Activated CD4-positive, alpha-beta memory T cell treated with anti-CD3 and anti-CD28 coated beads for 36 hours (primary cell): ENCODE results near the gene ARHGEF19. TPM values are rescaled to one million over a fixed set of nuclear protein-coding genes. Genes with fewer than 3 reads are reported as not detected.
"Not testable (repeated sequence)": the region's sequence is repeated elsewhere in the genome, so short reads cannot be mapped to it uniquely, and the experiment has no call there.

ENCODE experiments used
- CTCF ChIA-PET: fragments of 350-600 bp; sonication (Branson Sonifier 250); formaldehyde crosslinking; loops from one replicate; lab custom pipeline; 2021; ENCODE audit warnings: antibody characterized with exemption, inconsistent platforms; lab: Charles Lee
- POLR2A ChIA-PET: fragments of 350-600 bp; sonication (Branson Sonifier 250); formaldehyde crosslinking; loops from one replicate; lab custom pipeline; 2021; ENCODE audit warnings: antibody characterized with exemption; lab: Charles Lee
- DNase-seq: peaks from one replicate; pipeline ENCODE4 v3.0.0-alpha.2; 2020
- H3K27ac Mint-ChIP-seq: one replicate; pipeline ENCODE4 v1.8.0; 2021; ENCODE audit warnings: mixed read lengths
- H3K27me3 Mint-ChIP-seq: one replicate; pipeline ENCODE4 v1.8.0; 2021; ENCODE audit warnings: mixed read lengths
- H3K36me3 Mint-ChIP-seq: one replicate; pipeline ENCODE4 v1.8.0; 2021; ENCODE audit warnings: mixed read lengths
- H3K4me1 Mint-ChIP-seq: one replicate; pipeline ENCODE4 v1.8.0; 2021; ENCODE audit warnings: low read depth, mixed read lengths
- H3K4me3 Mint-ChIP-seq: one replicate; pipeline ENCODE4 v1.8.0; 2021; ENCODE audit warnings: mild to moderate bottlenecking, mixed read lengths
- H3K9me3 Mint-ChIP-seq: one replicate; pipeline ENCODE4 v1.8.0; 2021; ENCODE audit warnings: mixed read lengths
- intact Hi-C: fragments of 100-400 bp; cut with micrococcal nuclease; formaldehyde crosslinking; loops from one replicate; pipeline ENCODE4 v1.15.1; 2023
- total RNA-seq, 2 experiments: library from RNA; stranded (reverse); gene quantifications; one replicate each; pipeline ENCODE4 v1.2.3, GENCODE V29; 2021

The ARHGEF19 gene
- total RNA-seq, 2 experiments from 2014 or later = 7.0 to 7.1 TPM

DNA sequence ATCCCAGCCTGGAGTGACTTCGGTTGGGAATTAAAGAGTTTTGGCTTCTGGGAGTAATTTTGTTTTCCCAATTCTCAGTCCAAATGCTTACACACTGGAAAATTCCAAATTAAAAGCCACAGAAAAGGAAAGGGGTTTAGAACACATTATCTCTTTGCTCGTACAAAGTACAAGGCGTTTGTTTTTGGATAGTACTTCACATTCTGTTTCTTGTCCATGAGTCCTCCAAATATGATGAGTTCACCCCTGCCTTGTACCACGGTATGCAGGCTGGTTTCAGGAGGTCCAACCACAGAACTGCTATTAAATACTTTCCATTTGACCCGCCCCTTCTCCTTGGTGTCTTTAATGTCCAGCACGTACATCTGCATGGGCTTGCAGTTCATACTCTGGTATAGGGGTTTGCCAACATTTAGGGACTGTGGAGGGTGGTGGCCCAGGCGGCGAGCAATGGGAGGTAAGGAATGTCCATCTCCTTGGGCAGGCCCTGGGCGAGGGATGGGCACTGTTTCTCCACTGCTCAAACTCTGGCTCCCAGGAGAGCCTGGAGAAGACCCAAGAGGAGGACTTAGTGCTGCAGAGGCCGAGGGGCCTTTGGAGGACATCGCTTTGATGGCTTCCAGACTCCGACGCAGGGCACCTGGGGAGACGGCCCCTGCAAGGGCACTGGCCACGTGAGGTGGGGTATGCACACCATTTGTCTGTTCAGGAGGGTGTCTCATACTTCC lies 38.2 kb upstream of the ARHGEF19 start:
- H3K9me3 Mint-ChIP-seq = no peaks in the 10 kb centered on the region
- intact Hi-C loops = no loop called here
- no peaks in the 10 kb centered on the region for H3K27me3 Mint-ChIP-seq
- no peak for DNase-seq
- no peak overlapping the region for H3K4me3 Mint-ChIP-seq
- peaks cover 11% of the 10 kb centered on the region for H3K4me1 Mint-ChIP-seq
- ChIA-PET CTCF (no interaction called here), POLR2A (no interaction called here)
- H3K27ac Mint-ChIP-seq = no peak overlapping the region
- H3K36me3 Mint-ChIP-seq = peaks cover 6% of the 10 kb centered on the region

DNA sequence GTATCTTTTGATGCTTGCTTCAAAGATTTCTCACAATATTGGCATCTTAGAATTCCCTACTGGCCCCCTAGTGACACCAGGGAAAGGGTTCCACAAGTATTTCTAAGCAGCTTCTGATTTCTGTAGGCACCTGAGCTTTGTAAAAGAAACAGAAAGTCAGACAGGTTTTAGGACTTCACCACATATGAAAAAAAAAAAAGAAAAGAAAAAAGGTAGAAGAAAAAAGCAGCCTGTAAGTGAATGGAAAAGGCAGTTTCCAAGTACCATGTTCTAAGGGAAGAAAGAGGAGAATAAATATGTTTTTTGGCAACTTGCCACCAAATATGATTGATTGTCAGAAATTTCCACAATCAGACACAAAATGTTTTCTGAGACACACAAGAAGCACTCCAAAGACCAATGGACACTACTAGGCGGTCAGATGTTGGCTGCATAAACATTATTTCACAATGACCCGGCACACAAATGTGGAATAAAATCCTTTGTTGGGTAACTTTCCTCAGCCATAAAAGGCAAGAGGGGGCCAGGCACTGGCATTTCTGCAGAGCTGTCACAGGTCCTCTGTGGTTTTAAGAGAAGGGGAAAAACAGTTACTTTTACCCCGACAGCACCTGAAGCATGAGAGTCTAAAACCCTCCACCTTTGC lies 37.3 kb upstream of the ARHGEF19 start:
- CTCF ChIA-PET = interaction anchor here (1.0 to 1.2 kb wide), 2 partner anchors 11 to 167 kb away, joined by 4 to 5 read pairs; no protein-coding TSS in a partner anchor
- intact Hi-C loops = no loop called here

GRCh38 chr1:16248603-16249516 lies 36.4 kb upstream of the ARHGEF19 start:
- peak overlapping the region; percentile 70 for H3K27ac Mint-ChIP-seq
- no peak overlapping the region for H3K4me3 Mint-ChIP-seq
- peaks cover 6% of the 10 kb centered on the region for H3K36me3 Mint-ChIP-seq
- DNase-seq = no peak
- H3K9me3 Mint-ChIP-seq = no peaks in the 10 kb centered on the region
- no peaks in the 10 kb centered on the region for H3K27me3 Mint-ChIP-seq
- intact Hi-C loops = no loop called here
- ChIA-PET POLR2A (no interaction called here), CTCF (interaction anchor here (0.6 to 1.8 kb wide), 7 partner anchors 12 to 1087 kb away, joined by 3 to 12 read pairs (median 4); partner anchors contain the start of gene FAM131C)
- peaks cover 15% of the 10 kb centered on the region for H3K4me1 Mint-ChIP-seq

More for the DNA sequence above, 37.3 kb upstream of the ARHGEF19 start:
- H3K27me3 Mint-ChIP-seq = no peaks in the 10 kb centered on the region
- H3K9me3 Mint-ChIP-seq = no peaks in the 10 kb centered on the region
- peaks cover 6% of the 10 kb centered on the region for H3K36me3 Mint-ChIP-seq
- POLR2A ChIA-PET = interaction anchor here (0.6 kb wide), 1 partner anchor 44 kb away, joined by 3 read pairs; no protein-coding TSS in a partner anchor
- no peak overlapping the region for H3K4me3 Mint-ChIP-seq
- H3K4me1 Mint-ChIP-seq = peaks cover 11% of the 10 kb centered on the region
- H3K27ac Mint-ChIP-seq = peak overlapping the region; percentile 36
- DNase-seq = no peak

- Mint-ChIP-seq H3K36me3 (peaks cover 6% of the 10 kb centered on the region), H3K4me1 (peaks cover 15% of the 10 kb centered on the region), H3K27ac (no peak overlapping the region), H3K27me3 (no peaks in the 10 kb centered on the region), H3K9me3 (no peaks in the 10 kb centered on the region), H3K4me3 (no peak overlapping the region)
- intact Hi-C loops = no loop called here
- POLR2A ChIA-PET = no interaction called here
- CTCF ChIA-PET = interaction anchor here (0.6 to 1.8 kb wide), 7 partner anchors 16 to 1086 kb away, joined by 3 to 12 read pairs (median 3); partner anchors contain the start of gene FAM131C
- no peak for DNase-seq
Observed at GRCh38 chr1:16248007-16248436, 35.6 kb upstream of the ARHGEF19 start.

GRCh38 chr1:16247441-16247840 lies 35.0 kb upstream of the ARHGEF19 start:
- H3K4me3 Mint-ChIP-seq = no peak overlapping the region
- CTCF ChIA-PET = interaction anchor here (0.6 to 1.8 kb wide), 5 partner anchors 60 to 174 kb away, joined by 3 to 12 read pairs (median 6); partner anchors contain the start of gene FAM131C
- POLR2A ChIA-PET = no interaction called here
- DNase-seq = no peak
- peak overlapping the region; percentile 19 for H3K27ac Mint-ChIP-seq
- no peaks in the 10 kb centered on the region for H3K9me3 Mint-ChIP-seq
- peaks cover 6% of the 10 kb centered on the region for H3K36me3 Mint-ChIP-seq
- peaks cover 15% of the 10 kb centered on the region for H3K4me1 Mint-ChIP-seq
- no peaks in the 10 kb centered on the region for H3K27me3 Mint-ChIP-seq
- intact Hi-C loops = no loop called here

DNA sequence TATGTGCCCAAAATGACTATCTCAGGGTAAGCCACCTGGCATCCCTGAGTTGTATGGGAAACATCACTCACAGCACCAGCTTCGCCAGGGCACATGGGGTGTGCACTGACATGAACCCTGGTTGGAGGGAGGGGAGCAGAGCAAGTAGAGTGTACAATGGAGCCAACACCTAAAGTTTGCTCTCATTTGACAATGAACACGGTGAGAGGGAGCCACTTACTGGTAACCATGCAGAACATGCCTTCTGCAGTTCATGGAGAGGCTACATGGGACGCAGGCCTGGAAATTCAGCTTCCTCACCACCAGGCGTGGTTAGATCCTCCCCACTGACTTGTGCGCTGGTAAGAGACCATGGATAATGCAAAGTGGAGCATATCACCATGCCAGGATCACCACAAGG lies 34.5 kb upstream of the ARHGEF19 start:
- Mint-ChIP-seq H3K4me3 (no peak overlapping the region), H3K27me3 (no peaks in the 10 kb centered on the region), H3K36me3 (peaks cover 6% of the 10 kb centered on the region), H3K4me1 (peaks cover 15% of the 10 kb centered on the region), H3K9me3 (no peaks in the 10 kb centered on the region), H3K27ac (peak overlapping the region; percentile 19)
- POLR2A ChIA-PET = no interaction called here
- intact Hi-C loops = no loop called here
- CTCF ChIA-PET = interaction anchor here (0.6 to 1.8 kb wide), 5 partner anchors 60 to 174 kb away, joined by 3 to 12 read pairs (median 6); partner anchors contain the start of gene FAM131C
- DNase-seq = no peak

DNA sequence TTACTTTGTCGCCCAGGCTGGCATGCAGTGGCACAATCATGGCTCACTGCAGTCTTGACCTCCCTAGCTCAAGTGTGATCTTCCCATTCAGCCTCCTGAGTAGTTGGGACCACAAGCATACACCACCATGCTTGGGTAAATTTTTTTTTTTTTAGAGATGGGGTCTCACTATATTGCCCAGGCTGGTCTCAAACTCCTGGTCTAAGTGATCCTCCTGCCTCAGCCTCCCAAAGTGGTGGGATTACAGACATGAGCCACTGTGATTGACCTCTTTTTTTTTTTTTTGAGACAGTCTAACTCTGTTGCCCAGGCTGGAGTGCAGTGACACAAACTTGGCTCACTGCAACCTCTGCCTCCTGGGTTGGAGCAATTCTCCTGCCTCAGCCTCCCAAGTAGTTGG lies 33.8 kb upstream of the ARHGEF19 start:
- CTCF ChIA-PET = interaction anchor here (0.6 to 5.4 kb wide), 11 partner anchors 9 to 236 kb away, joined by 3 to 66 read pairs (median 5); partner anchors contain the start of gene CPLANE2
- H3K36me3 Mint-ChIP-seq, H3K27ac Mint-ChIP-seq, H3K27me3 Mint-ChIP-seq, POLR2A ChIA-PET, intact Hi-C loops, H3K4me3 Mint-ChIP-seq, DNase-seq, H3K9me3 Mint-ChIP-seq: not testable (repeated sequence)
- peaks cover 15% of the 10 kb centered on the region for H3K4me1 Mint-ChIP-seq

GRCh38 chr1:16245476-16246196 lies 33.2 kb upstream of the ARHGEF19 start:
- Mint-ChIP-seq H3K27me3 (no peaks in the 10 kb centered on the region), H3K27ac (no peak overlapping the region), H3K4me1 (peaks cover 15% of the 10 kb centered on the region), H3K36me3 (peaks cover 4% of the 10 kb centered on the region), H3K9me3 (no peaks in the 10 kb centered on the region), H3K4me3 (no peak overlapping the region)
- DNase-seq = no peak
- POLR2A ChIA-PET = no interaction called here
- CTCF ChIA-PET = interaction anchor here (0.6 to 5.4 kb wide), 21 partner anchors 8 to 236 kb away, joined by 3 to 66 read pairs (median 5); partner anchors contain the start of genes CPLANE2 and FAM131C
- intact Hi-C loops = no loop called here

DNA sequence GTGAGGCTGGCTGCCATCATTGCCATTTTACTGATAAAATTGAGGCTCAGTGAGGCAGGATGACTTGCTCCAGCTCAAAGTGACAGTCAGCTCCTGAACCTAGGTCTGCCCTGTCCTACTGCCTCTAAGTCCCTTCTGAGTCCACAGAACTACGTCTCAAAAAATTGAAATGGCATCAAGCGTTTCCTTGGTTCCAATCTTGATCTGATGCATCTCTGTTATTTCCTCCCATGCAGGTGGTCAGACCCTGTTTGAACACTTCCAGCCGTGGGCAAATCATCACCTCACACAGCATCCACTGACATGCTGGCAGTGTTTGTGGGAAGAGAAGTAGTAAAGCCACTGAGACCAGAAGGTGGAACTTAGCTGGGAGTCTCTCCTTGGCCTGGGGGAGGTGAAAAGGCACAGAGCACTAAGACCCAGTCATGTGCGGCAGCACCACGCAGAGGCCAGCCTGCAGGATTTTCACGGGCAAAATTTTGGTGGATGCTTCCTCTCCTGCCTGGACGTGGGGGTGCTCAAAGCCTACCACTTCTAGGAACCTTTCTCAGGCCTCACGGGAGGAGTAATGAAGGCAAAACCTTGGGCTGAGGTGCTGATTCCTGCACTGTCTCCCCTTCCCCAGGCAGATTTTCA lies 32.3 kb upstream of the ARHGEF19 start:
- Mint-ChIP-seq H3K27ac (no peak overlapping the region), H3K4me3 (no peak overlapping the region), H3K36me3 (peaks cover 2% of the 10 kb centered on the region), H3K4me1 (peaks cover 13% of the 10 kb centered on the region), H3K27me3 (no peaks in the 10 kb centered on the region), H3K9me3 (no peaks in the 10 kb centered on the region)
- intact Hi-C loops = loop anchor here (1.0 kb wide), 2 partner anchors 38 to 165 kb away; no protein-coding TSS in a partner anchor
- no peak for DNase-seq
- ChIA-PET CTCF (interaction anchor here (0.7 to 5.4 kb wide), 21 partner anchors 8 to 172 kb away, joined by 3 to 66 read pairs (median 6); partner anchors contain the start of gene FAM131C), POLR2A (no interaction called here)

- POLR2A ChIA-PET = no interaction called here
- Mint-ChIP-seq H3K4me3 (no peak overlapping the region), H3K36me3 (no peaks in the 10 kb centered on the region), H3K27me3 (no peaks in the 10 kb centered on the region), H3K4me1 (peaks cover 8% of the 10 kb centered on the region), H3K27ac (no peak overlapping the region), H3K9me3 (no peaks in the 10 kb centered on the region)
- intact Hi-C loops = loop anchor here (1.0 kb wide), 2 partner anchors 38 to 165 kb away; no protein-coding TSS in a partner anchor
- peak; percentile 86 for DNase-seq
- CTCF ChIA-PET = interaction anchor here (0.6 to 5.4 kb wide), 25 partner anchors 8 to 494 kb away, joined by 3 to 66 read pairs (median 4); partner anchors contain the start of gene FAM131C
Observed at GRCh38 chr1:16243936-16244649, 31.6 kb upstream of the ARHGEF19 start.
